ENCODE measurements around the gene EML4. TPM values are rescaled to one million over a fixed set of nuclear protein-coding genes. Genes with fewer than 3 reads are reported as not detected.

Gene EML4
- total RNA-seq, 1 experiment from 2014 or later, result 38.3 TPM

DNA sequence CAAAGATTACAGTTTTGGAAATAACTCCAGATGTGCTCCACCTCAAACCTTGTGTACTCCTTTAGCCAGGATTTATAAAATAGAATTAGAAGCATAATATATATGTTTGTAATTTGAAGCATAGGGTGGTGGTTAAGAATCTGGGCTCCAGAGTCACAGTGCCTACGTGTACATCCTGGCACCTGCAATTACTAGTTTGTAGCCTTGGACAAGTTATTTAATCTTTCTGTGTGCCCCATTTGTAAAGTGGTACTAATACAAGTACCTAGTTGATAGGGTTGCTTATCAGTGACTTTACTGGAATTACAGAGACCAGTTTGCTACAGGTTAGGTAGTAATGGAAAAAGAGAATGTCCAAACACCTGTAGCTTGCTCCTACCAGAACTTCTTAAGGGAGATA lies 28.6 kb downstream of the EML4 start:
- Histone ChIP-seq H3K27ac (ENCODE audit: low read length) (no peak overlapping the region), H3K36me3 (ENCODE audit: low read depth, low read length) (no peaks in the 10 kb centered on the region; the same call in 1 of the 2 replicates), H3K4me2 (ENCODE audit: low read length) (no peak overlapping the region), H3F3A (ENCODE audit: low read length, unreplicated experiment) (no peaks in the 10 kb centered on the region), H3K27me3 (ENCODE audit: low read length) (no peaks in the 10 kb centered on the region), H3K9me2 (replicated peaks; ENCODE audit: low read length) (no peaks in the 10 kb centered on the region), H3K9ac (ENCODE audit: low read length) (no peak overlapping the region), H3K79me2 (ENCODE audit: low read length) (peaks cover 60% of the 10 kb centered on the region), H2AFZ (ENCODE audit: low read length) (no peak overlapping the region), H3K4me1 (ENCODE audit: insufficient read depth, low read length) (peaks cover 38% of the 10 kb centered on the region), H4K20me1 (ENCODE audit: low read length) (peaks cover 10% of the 10 kb centered on the region; the same call in 1 of the 2 replicates), H3K4me3 (ENCODE audit: low read length) (no peak overlapping the region), H3K9me3 (ENCODE audit: low read length) (no peaks in the 10 kb centered on the region)
- no TSS peak for BruUV-seq (replicated peaks)
- DNase-seq (no peak), ATAC-seq (no peak)
- intact Hi-C loops (cut with micrococcal nuclease), result loop anchor here (2.0 to 5.0 kb wide), 3 partner anchors 65 to 335 kb away; no protein-coding TSS in a partner anchor
- ChIA-PET CTCF (no interaction called here), POLR2A (ENCODE audit: unreplicated experiment) (no interaction called here)
- no peak for TF ChIP-seq EZH2phosphoT487 (IDR thresholded peaks at IDR 0.05; ENCODE audit: borderline replicate concordance, low read length)
- no peak for TF ChIP-seq EZH2 (IDR thresholded peaks at IDR 0.05; ENCODE audit: low read length, unreplicated experiment)
- TF ChIP-seq, protein P1, sequence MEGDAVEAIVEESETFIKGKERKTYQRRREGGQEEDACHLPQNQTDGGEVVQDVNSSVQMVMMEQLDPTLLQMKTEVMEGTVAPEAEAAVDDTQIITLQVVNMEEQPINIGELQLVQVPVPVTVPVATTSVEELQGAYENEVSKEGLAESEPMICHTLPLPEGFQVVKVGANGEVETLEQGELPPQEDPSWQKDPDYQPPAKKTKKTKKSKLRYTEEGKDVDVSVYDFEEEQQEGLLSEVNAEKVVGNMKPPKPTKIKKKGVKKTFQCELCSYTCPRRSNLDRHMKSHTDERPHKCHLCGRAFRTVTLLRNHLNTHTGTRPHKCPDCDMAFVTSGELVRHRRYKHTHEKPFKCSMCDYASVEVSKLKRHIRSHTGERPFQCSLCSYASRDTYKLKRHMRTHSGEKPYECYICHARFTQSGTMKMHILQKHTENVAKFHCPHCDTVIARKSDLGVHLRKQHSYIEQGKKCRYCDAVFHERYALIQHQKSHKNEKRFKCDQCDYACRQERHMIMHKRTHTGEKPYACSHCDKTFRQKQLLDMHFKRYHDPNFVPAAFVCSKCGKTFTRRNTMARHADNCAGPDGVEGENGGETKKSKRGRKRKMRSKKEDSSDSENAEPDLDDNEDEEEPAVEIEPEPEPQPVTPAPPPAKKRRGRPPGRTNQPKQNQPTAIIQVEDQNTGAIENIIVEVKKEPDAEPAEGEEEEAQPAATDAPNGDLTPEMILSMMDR (conservative IDR thresholded peaks at IDR 0.05; ENCODE audit: low read depth, low read length), result no peak

DNA sequence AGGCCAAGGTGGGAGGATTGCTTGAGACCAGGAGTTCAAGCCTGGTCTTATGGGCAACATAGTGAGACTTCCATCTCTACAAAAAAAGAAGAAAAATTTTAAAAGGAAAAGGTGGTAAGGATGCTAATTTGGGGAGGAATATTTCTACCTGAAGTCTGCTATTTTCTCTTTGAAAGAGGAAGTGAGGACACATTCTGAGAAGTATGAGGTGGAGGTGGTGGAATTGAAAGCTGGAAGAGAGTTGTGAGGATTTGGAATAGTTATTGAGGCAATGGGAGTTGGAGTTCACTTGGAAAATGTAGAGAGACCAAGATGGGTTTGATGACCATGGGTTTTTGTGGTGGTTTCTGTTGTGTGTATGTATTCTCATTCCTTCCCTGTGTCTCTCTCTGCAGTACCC lies 29.3 kb downstream of the EML4 start:
- H4K20me1 ChIP-seq (ENCODE audit: low read length), result peaks cover 3% of the 10 kb centered on the region; the same call in 1 of the 2 replicates
- H2AFZ ChIP-seq (ENCODE audit: low read length), result no peak overlapping the region
- intact Hi-C loops (cut with micrococcal nuclease), result loop anchor here (5.0 kb wide), 2 partner anchors 129 to 336 kb away; no protein-coding TSS in a partner anchor
- no peak for TF ChIP-seq EZH2phosphoT487 (IDR thresholded peaks at IDR 0.05; ENCODE audit: borderline replicate concordance, low read length)
- no peak for TF ChIP-seq EZH2 (IDR thresholded peaks at IDR 0.05; ENCODE audit: low read length, unreplicated experiment)
- TF ChIP-seq, protein P1 (conservative IDR thresholded peaks at IDR 0.05; ENCODE audit: low read depth, low read length), result no peak
- H3F3A ChIP-seq (ENCODE audit: low read length, unreplicated experiment), result no peaks in the 10 kb centered on the region
- no peak for ATAC-seq
- no peaks in the 10 kb centered on the region for H3K9me2 ChIP-seq (replicated peaks; ENCODE audit: low read length)
- no TSS peak for BruUV-seq (replicated peaks)
- no peaks in the 10 kb centered on the region for H3K9me3 ChIP-seq (ENCODE audit: low read length)
- no peaks in the 10 kb centered on the region; the same call in 1 of the 2 replicates for H3K36me3 ChIP-seq (ENCODE audit: low read depth, low read length)
- no peaks in the 10 kb centered on the region for H3K27me3 ChIP-seq (ENCODE audit: low read length)
- H3K79me2 ChIP-seq (ENCODE audit: low read length), result peaks cover 53% of the 10 kb centered on the region
- ChIA-PET POLR2A (ENCODE audit: unreplicated experiment) (no interaction called here), CTCF (no interaction called here)
- DNase-seq, result no peak
- peaks cover 31% of the 10 kb centered on the region for H3K4me1 ChIP-seq (ENCODE audit: insufficient read depth, low read length)
- H3K27ac ChIP-seq (ENCODE audit: low read length), result no peak overlapping the region
- H3K4me2 ChIP-seq (ENCODE audit: low read length), result no peak overlapping the region
- no peak overlapping the region for H3K4me3 ChIP-seq (ENCODE audit: low read length)
- no peak overlapping the region for H3K9ac ChIP-seq (ENCODE audit: low read length)

DNA sequence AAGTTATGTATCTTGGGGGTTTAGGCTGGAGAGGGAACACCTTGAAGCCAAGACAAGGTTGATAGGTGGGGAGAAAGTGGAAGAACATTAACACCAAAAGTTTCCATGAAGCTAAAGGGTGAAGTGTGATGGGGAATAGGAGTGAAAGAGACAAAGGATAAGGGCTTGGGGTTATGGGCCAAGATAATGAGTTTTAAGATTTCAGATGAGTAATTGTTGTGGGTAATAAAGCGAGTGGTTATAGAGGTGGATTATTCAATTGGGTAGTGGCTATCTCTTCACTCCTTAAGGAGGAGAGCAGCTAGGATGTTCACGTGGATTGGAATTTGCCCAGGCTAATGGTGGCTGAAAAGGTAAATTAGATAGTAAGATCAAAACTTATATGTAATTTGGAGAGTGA lies 29.8 kb downstream of the EML4 start:
- DNase-seq (no peak), ATAC-seq (no peak)
- Histone ChIP-seq H3K27me3 (ENCODE audit: low read length) (no peaks in the 10 kb centered on the region), H3K4me2 (ENCODE audit: low read length) (no peak overlapping the region), H3K9me2 (replicated peaks; ENCODE audit: low read length) (no peaks in the 10 kb centered on the region), H3K27ac (ENCODE audit: low read length) (no peak overlapping the region), H3K36me3 (ENCODE audit: low read depth, low read length) (no peaks in the 10 kb centered on the region; the same call in 1 of the 2 replicates), H3K4me1 (ENCODE audit: insufficient read depth, low read length) (peaks cover 25% of the 10 kb centered on the region), H3K9ac (ENCODE audit: low read length) (no peak overlapping the region), H3K4me3 (ENCODE audit: low read length) (no peak overlapping the region), H2AFZ (ENCODE audit: low read length) (no peak overlapping the region), H3K9me3 (ENCODE audit: low read length) (no peaks in the 10 kb centered on the region), H4K20me1 (ENCODE audit: low read length) (no peaks in the 10 kb centered on the region), H3F3A (ENCODE audit: low read length, unreplicated experiment) (no peaks in the 10 kb centered on the region), H3K79me2 (ENCODE audit: low read length) (peaks cover 50% of the 10 kb centered on the region)
- ChIA-PET CTCF (no interaction called here), POLR2A (ENCODE audit: unreplicated experiment) (no interaction called here)
- intact Hi-C loops (cut with micrococcal nuclease), result loop anchor here (5.0 kb wide), 2 partner anchors 128 to 337 kb away; no protein-coding TSS in a partner anchor
- TF ChIP-seq EZH2phosphoT487 (IDR thresholded peaks at IDR 0.05; ENCODE audit: borderline replicate concordance, low read length), result no peak
- TF ChIP-seq, protein P1 (conservative IDR thresholded peaks at IDR 0.05; ENCODE audit: low read depth, low read length), result no peak
- no peak for TF ChIP-seq EZH2 (IDR thresholded peaks at IDR 0.05; ENCODE audit: low read length, unreplicated experiment)
- BruUV-seq (replicated peaks), result no TSS peak
